ENCODE results near the gene ICAM5.
"Not testable (repeated sequence)": the region's sequence is repeated elsewhere in the genome, so short reads cannot be mapped to it uniquely, and the experiment has no call there.

Gene ICAM5

DNA sequence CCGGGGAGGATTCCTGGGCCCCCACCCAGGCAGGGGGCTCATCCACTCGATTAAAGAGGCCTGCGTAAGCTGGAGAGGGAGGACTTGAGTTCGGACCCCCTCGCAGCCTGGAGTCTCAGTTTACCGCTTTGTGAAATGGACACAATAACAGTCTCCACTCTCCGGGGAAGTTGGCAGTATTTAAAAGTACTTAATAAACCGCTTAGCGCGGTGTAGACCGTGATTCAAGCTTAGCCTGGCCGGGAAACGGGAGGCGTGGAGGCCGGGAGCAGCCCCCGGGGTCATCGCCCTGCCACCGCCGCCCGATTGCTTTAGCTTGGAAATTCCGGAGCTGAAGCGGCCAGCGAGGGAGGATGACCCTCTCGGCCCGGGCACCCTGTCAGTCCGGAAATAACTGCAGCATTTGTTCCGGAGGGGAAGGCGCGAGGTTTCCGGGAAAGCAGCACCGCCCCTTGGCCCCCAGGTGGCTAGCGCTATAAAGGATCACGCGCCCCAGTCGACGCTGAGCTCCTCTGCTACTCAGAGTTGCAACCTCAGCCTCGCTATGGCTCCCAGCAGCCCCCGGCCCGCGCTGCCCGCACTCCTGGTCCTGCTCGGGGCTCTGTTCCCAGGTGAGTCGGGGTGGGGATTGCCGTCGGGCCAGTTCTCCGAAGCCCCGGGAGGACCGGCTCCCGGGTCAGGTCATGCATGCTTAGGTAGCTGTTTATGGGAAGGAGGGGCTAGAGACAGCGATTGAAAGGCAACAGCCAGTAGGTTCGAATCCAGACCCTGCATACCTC lies 18.9 kb upstream of the ICAM5 start, which contains the start of gene ICAM1:
ICAM1 (plus strand) TSS at position 505 of the 779 bp plus-strand sequence; CDS start at position 545, 40 bp downstream.
- DNase-seq (ENCODE audit: low read depth): peak; percentile 39

DNA sequence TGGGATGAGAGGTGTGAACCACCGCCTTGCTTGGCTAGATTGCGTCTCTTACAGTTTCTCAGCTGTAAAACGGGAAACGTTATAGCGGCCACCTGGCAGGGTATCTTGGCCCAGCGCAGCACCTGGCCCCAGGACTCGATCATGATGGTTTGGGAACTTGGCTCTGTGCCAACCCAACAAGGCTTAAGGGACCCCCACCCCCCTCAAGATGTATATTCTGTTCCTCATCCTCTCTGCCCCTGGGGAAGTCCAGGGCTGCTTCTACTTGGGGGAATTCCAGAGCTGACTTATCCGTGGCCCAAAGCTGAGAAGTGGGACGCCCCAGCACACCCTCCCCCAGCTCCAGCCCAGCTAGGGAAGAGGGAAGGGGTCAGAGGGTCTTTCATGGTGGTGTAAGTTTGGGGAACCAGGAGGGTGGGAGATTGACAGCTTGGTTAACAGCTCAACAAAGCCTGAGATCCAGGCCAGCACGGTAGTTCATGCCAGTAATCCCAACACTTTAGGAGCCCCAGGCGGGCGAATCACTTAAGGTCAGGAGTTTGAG lies 18.1 kb upstream of the ICAM5 start:
- no peak for DNase-seq (ENCODE audit: low read depth)

DNA sequence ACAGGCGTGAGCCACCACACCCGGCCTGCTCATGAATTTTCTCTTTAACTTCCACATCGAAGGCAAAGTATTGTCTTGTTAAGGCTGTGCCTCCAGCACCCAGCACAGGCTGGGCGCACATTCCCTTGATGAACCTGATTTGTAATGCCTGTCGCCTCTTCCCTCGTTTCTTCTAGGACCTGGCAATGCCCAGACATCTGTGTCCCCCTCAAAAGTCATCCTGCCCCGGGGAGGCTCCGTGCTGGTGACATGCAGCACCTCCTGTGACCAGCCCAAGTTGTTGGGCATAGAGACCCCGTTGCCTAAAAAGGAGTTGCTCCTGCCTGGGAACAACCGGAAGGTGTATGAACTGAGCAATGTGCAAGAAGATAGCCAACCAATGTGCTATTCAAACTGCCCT lies 15.2 kb upstream of the ICAM5 start:
- DNase-seq (ENCODE audit: low read depth): no peak

- DNase-seq (ENCODE audit: low read depth): no peak
These were observed 11.8 kb upstream of the ICAM5 start for GRCh38 chr19:10277795-10278589.

GRCh38 chr19:10278935-10279334 lies 10.8 kb upstream of the ICAM5 start:
- no peak for DNase-seq (ENCODE audit: low read depth)

GRCh38 chr19:10279737-10280442 lies 9.9 kb upstream of the ICAM5 start:
- no peak for DNase-seq (ENCODE audit: low read depth)

- DNase-seq (ENCODE audit: low read depth): not testable (repeated sequence)
These were observed 7.7 kb upstream of the ICAM5 start for GRCh38 chr19:10282043-10282442.

- no peak for DNase-seq (ENCODE audit: low read depth)
These were observed 6.3 kb upstream of the ICAM5 start for GRCh38 chr19:10283301-10284064.

GRCh38 chr19:10284065-10284959 lies 5.4 kb upstream of the ICAM5 start:
- DNase-seq (ENCODE audit: low read depth): no peak

- no peak for DNase-seq (ENCODE audit: low read depth)
These were observed 4.8 kb upstream of the ICAM5 start for GRCh38 chr19:10284960-10285278.

DNA sequence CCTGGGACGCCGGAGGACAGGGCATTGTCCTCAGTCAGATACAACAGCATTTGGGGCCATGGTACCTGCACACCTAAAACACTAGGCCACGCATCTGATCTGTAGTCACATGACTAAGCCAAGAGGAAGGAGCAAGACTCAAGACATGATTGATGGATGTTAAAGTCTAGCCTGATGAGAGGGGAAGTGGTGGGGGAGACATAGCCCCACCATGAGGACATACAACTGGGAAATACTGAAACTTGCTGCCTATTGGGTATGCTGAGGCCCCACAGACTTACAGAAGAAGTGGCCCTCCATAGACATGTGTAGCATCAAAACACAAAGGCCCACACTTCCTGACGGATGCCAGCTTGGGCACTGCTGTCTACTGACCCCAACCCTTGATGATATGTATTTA lies 4.4 kb upstream of the ICAM5 start:
- DNase-seq (ENCODE audit: low read depth): no peak

DNA sequence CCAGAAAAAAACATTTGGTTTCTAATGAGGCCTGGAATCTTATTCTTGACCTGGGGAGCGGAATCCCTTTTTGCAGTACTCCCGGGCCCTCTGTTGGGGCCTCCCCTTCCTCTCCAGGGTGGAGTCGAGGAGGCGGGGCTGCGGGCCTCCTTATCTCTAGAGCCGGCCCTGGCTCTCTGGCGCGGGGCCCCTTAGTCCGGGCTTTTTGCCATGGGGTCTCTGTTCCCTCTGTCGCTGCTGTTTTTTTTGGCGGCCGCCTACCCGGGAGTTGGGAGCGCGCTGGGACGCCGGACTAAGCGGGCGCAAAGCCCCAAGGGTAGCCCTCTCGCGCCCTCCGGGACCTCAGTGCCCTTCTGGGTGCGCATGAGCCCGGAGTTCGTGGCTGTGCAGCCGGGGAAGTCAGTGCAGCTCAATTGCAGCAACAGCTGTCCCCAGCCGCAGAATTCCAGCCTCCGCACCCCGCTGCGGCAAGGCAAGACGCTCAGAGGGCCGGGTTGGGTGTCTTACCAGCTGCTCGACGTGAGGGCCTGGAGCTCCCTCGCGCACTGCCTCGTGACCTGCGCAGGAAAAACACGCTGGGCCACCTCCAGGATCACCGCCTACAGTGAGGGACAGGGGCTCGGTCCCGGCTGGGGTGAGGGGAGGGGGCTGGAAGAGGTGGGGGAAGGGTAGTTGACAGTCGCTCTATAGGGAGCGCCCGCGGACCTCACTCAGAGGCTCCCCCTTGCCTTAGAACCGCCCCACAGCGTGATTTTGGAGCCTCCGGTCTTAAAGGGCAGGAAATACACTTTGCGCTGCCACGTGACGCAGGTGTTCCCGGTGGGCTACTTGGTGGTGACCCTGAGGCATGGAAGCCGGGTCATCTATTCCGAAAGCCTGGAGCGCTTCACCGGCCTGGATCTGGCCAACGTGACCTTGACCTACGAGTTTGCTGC lies 2.7 kb upstream of the ICAM5 start, which contains the start of gene ICAM4:
ICAM4 (plus strand) TSS at position 153 of the 935 bp plus-strand sequence; CDS start at position 211, 58 bp downstream.
- no peak for DNase-seq (ENCODE audit: low read depth)

DNA sequence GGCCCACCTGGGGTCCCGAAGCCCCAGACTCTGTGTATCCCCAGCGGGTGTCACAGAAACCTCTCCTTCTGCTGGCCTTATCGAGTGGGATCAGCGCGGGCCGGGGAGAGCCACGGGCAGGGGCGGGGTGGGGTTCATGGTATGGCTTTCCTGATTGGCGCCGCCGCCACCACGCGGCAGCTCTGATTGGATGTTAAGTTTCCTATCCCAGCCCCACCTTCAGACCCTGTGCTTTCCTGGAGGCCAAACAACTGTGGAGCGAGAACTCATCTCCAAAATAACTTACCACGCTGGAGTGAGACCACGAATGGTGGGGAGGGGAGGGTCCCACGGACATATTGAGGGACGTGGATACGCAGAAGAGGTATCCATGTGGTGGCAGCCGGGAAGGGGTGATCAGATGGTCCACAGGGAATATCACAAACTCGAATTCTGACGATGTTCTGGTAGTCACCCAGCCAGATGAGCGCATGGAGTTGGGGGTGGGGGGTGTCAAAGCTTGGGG lies 1.0 kb upstream of the ICAM5 start:
- DNase-seq (ENCODE audit: low read depth): no peak

DNA sequence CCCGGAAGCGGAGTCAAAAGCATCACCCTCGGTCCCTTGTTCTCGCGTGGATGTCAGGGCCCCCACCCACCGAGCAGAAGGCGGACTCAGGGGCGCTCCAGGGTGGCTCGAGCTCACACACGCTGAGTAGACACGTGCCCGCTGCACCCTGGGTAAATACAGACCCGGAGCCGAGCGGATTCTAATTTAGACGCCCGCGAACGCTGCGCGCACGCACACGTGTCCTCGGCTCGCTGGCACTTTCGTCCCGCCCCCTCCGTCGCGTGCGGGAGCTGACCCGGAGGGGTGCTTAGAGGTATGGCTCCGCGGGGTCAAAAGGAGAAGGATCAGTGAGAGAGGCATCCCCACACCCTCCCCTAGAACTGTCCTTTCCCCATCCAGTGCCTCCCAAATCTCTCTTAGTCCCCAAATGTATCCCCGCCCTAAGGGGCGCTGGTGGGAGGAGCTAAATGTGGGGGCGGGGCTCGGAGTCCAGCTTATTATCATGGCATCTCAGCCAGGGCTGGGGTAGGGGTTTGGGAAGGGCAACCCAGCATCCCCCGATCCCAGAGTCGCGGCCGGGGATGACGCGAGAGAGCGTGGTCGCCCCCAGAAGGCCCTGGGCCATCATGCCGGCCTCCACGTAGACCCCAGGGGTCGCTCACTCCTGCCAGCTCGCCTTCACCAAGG lies 451 bp upstream of the ICAM5 start:
- no peak for DNase-seq (ENCODE audit: low read depth)

GRCh38 chr19:10290357-10290875 lies 664 bp downstream of the ICAM5 start:
- DNase-seq (ENCODE audit: low read depth): no peak

DNA sequence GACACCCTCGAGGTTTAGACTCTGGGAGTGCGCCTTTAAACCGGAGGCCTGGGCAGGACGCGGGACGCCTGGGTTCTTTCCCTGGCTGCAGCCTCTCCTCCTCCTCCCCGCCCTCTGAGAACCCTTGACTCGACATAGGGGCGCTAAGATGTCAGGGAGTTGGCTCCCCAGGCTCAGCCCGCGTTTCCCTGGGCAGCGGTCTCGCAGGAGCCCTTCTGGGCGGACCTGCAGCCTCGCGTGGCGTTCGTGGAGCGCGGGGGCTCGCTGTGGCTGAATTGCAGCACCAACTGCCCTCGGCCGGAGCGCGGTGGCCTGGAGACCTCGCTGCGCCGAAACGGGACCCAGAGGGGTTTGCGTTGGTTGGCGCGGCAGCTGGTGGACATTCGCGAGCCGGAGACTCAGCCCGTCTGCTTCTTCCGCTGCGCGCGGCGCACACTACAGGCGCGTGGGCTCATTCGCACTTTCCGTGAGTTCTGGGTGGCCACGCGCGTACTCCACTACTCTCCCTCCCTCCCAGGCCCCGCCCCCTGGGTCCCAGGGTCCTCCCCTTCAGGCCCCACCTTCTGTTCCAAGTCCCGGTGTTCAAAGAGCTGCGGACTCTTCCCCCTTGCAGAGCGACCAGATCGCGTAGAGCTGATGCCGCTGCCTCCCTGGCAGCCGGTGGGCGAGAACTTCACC lies 1.3 kb downstream of the ICAM5 start:
- DNase-seq (ENCODE audit: low read depth): no peak

GRCh38 chr19:10291554-10292205 lies 1.9 kb downstream of the ICAM5 start:
- no peak for DNase-seq (ENCODE audit: low read depth)
